Measurements from ENCODE around the gene KRTAP5-3.
"Not testable (repeated sequence)": the region's sequence is repeated elsewhere in the genome, so short reads cannot be mapped to it uniquely, and the experiment has no call there.

KRTAP5-3 gene

GRCh38 chr11:1648653-1649420 lies 40.6 kb upstream of the KRTAP5-3 start:
- H3K27me3 ChIP-seq (ENCODE audit: insufficient read depth, low read length, poor library complexity, severe bottlenecking) = no peaks in the 10 kb centered on the region
- H3K9me3 ChIP-seq (ENCODE audit: insufficient read depth, low read depth, low read length) = no peaks in the 10 kb centered on the region
- H3K79me2 ChIP-seq (ENCODE audit: insufficient read depth, low read length) = no peaks in the 10 kb centered on the region
- H4K20me1 ChIP-seq (ENCODE audit: insufficient read depth, low read length, poor library complexity, severe bottlenecking) = no peaks in the 10 kb centered on the region
- no peaks in the 10 kb centered on the region for H3K4me1 ChIP-seq (ENCODE audit: insufficient read depth, low read length, poor library complexity, severe bottlenecking)
- H2AFZ ChIP-seq (ENCODE audit: low read length) = no peak overlapping the region
- H3K36me3 ChIP-seq (ENCODE audit: insufficient read depth, low read length) = no peaks in the 10 kb centered on the region
- no peak overlapping the region for H3K9ac ChIP-seq (ENCODE audit: low read depth, low read length, poor library complexity, severe bottlenecking)
- H3F3A ChIP-seq (ENCODE audit: low read depth) = no peaks in the 10 kb centered on the region
- no peak overlapping the region for H3K4me2 ChIP-seq (ENCODE audit: low read depth, low read length, poor library complexity, severe bottlenecking)
- H3K4me3 ChIP-seq (ENCODE audit: low read length, poor library complexity, severe bottlenecking) = no peak overlapping the region
- TF ChIP-seq CTCF (conservative IDR thresholded peaks at IDR 0.05; ENCODE audit: low read length) (no peak), EZH2phosphoT487 (IDR thresholded peaks at IDR 0.05; ENCODE audit: borderline replicate concordance) (no peak)
- H3K9me2 ChIP-seq (replicated peaks; ENCODE audit: low read depth, low read length) = no peaks in the 10 kb centered on the region

GRCh38 chr11:1647901-1648652 lies 39.8 kb upstream of the KRTAP5-3 start:
- no peaks in the 10 kb centered on the region for H4K20me1 ChIP-seq (ENCODE audit: insufficient read depth, low read length, poor library complexity, severe bottlenecking)
- H3K36me3 ChIP-seq (ENCODE audit: insufficient read depth, low read length) = no peaks in the 10 kb centered on the region
- H3K9me2 ChIP-seq (replicated peaks; ENCODE audit: low read depth, low read length) = no peaks in the 10 kb centered on the region
- H2AFZ ChIP-seq (ENCODE audit: low read length) = no peak overlapping the region
- no peak overlapping the region for H3K9ac ChIP-seq (ENCODE audit: low read depth, low read length, poor library complexity, severe bottlenecking)
- H3K27me3 ChIP-seq (ENCODE audit: insufficient read depth, low read length, poor library complexity, severe bottlenecking) = no peaks in the 10 kb centered on the region
- H3K4me1 ChIP-seq (ENCODE audit: insufficient read depth, low read length, poor library complexity, severe bottlenecking) = no peaks in the 10 kb centered on the region
- no peaks in the 10 kb centered on the region for H3F3A ChIP-seq (ENCODE audit: low read depth)
- H3K79me2 ChIP-seq (ENCODE audit: insufficient read depth, low read length) = no peaks in the 10 kb centered on the region
- TF ChIP-seq EZH2phosphoT487 (IDR thresholded peaks at IDR 0.05; ENCODE audit: borderline replicate concordance) (no peak), CTCF (conservative IDR thresholded peaks at IDR 0.05; ENCODE audit: low read length) (no peak)
- H3K4me3 ChIP-seq (ENCODE audit: low read length, poor library complexity, severe bottlenecking) = no peak overlapping the region
- no peaks in the 10 kb centered on the region for H3K9me3 ChIP-seq (ENCODE audit: insufficient read depth, low read depth, low read length)
- no peak overlapping the region for H3K4me2 ChIP-seq (ENCODE audit: low read depth, low read length, poor library complexity, severe bottlenecking)

DNA sequence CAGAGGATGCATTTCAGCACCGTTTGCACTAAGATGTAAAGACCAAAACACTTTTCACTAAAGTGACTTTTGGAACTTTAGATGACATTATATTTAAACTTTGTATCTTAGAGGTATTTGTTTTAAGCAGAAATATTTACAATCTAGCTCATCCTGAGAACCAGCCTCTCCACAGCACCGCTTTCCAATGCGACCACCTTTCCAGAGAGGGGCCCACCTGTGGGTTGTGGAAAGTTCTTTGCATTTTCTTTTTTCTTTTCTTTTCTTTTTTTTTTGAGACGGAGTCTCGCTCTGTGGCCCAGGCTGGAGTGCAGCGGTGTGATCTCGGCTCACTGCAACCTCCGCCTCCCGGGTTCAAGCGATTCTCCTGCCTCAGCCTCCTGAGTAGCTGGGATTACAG lies 38.3 kb upstream of the KRTAP5-3 start:
- not testable (repeated sequence) for H3K4me2 ChIP-seq (ENCODE audit: low read depth, low read length, poor library complexity, severe bottlenecking); H3K79me2 ChIP-seq (ENCODE audit: insufficient read depth, low read length); H3F3A ChIP-seq (ENCODE audit: low read depth); H3K36me3 ChIP-seq (ENCODE audit: insufficient read depth, low read length); H2AFZ ChIP-seq (ENCODE audit: low read length); H3K4me3 ChIP-seq (ENCODE audit: low read length, poor library complexity, severe bottlenecking); H3K27me3 ChIP-seq (ENCODE audit: insufficient read depth, low read length, poor library complexity, severe bottlenecking); H3K9me3 ChIP-seq (ENCODE audit: insufficient read depth, low read depth, low read length); H4K20me1 ChIP-seq (ENCODE audit: insufficient read depth, low read length, poor library complexity, severe bottlenecking); H3K4me1 ChIP-seq (ENCODE audit: insufficient read depth, low read length, poor library complexity, severe bottlenecking); H3K9ac ChIP-seq (ENCODE audit: low read depth, low read length, poor library complexity, severe bottlenecking); H3K9me2 ChIP-seq (replicated peaks; ENCODE audit: low read depth, low read length)

Data from Loucy (cell line).